Glutamatergic neuron (in vitro differentiated cells): ENCODE results near the gene SLC25A51. TPM values are rescaled to one million over a fixed set of nuclear protein-coding genes. Genes with fewer than 3 reads are reported as not detected.

Experiments
- DNase-seq: peaks from one replicate; pipeline ENCODE4 v3.0.0; 2022
- H3K27ac Mint-ChIP-seq: one replicate; pipeline ENCODE4 v1.8.0; 2020; ENCODE audit warnings: mild to moderate bottlenecking, mixed read lengths, inconsistent platforms; ENCODE audit not compliant: unreplicated experiment
- H3K27me3 Mint-ChIP-seq: one replicate; pipeline ENCODE4 v1.8.0; 2020; ENCODE audit warnings: mild to moderate bottlenecking, moderate library complexity, mixed read lengths, inconsistent platforms; ENCODE audit not compliant: unreplicated experiment
- H3K36me3 Mint-ChIP-seq: one replicate; pipeline ENCODE4 v1.8.0; 2020; ENCODE audit warnings: mild to moderate bottlenecking, mixed read lengths, inconsistent platforms; ENCODE audit not compliant: unreplicated experiment
- H3K4me1 Mint-ChIP-seq: one replicate; pipeline ENCODE4 v1.8.0; 2020; ENCODE audit warnings: mild to moderate bottlenecking, low read depth, mixed read lengths, inconsistent platforms; ENCODE audit not compliant: unreplicated experiment
- H3K4me3 Mint-ChIP-seq: one replicate; pipeline ENCODE4 v1.8.0; 2020; ENCODE audit warnings: mild to moderate bottlenecking, mixed read lengths, inconsistent platforms; ENCODE audit not compliant: unreplicated experiment
- H3K9me3 Mint-ChIP-seq: one replicate; pipeline ENCODE4 v1.8.0; 2020; ENCODE audit warnings: mild to moderate bottlenecking, moderate library complexity, mixed read lengths, inconsistent platforms; ENCODE audit not compliant: unreplicated experiment
- CTCF ChIP-seq: fragments of 200-600 bp; sonication (generic); IDR thresholded peaks from one replicate; pipeline ENCODE4 v1.5.0; 2021; ENCODE audit not compliant: partially characterized antibody, unreplicated experiment
- total RNA-seq: library from RNA; stranded (reverse); fragmentation: NEBNext Ultra II Directional; extraction: Animal tissue kit (Norgen Biotek cat#: 25700); gene quantifications from one replicate; pipeline ENCODE4 v1.2.1, GENCODE V29; 2021; ENCODE audit not compliant: unreplicated experiment

Gene SLC25A51
- total RNA-seq, 1 donor from 2014 or later = 48.6 TPM

GRCh38 chr9:37904445-37905130 is 661 bp upstream of the SLC25A51 start:
- no peak for DNase-seq
- H3K36me3 Mint-ChIP-seq = no peaks in the 10 kb centered on the region
- H3K27ac Mint-ChIP-seq = peak overlapping the region; percentile 80
- H3K27me3 Mint-ChIP-seq = peaks cover 2% of the 10 kb centered on the region
- H3K4me3 Mint-ChIP-seq = peak overlapping the region; percentile 83
- H3K9me3 Mint-ChIP-seq = peaks cover 8% of the 10 kb centered on the region
- TF ChIP-seq CTCF = peak; percentile 57
- peaks cover 17% of the 10 kb centered on the region for H3K4me1 Mint-ChIP-seq

GRCh38 chr9:37902796-37903646 is 906 bp downstream of the SLC25A51 start:
- no peak for TF ChIP-seq CTCF
- peak overlapping the region; percentile 76 for H3K27ac Mint-ChIP-seq
- H3K4me3 Mint-ChIP-seq = peak overlapping the region; percentile 95
- peaks cover 2% of the 10 kb centered on the region for H3K27me3 Mint-ChIP-seq
- peaks cover 8% of the 10 kb centered on the region for H3K9me3 Mint-ChIP-seq
- DNase-seq = no peak
- H3K36me3 Mint-ChIP-seq = no peaks in the 10 kb centered on the region
- peaks cover 17% of the 10 kb centered on the region for H3K4me1 Mint-ChIP-seq

- Mint-ChIP-seq H3K4me1 (peaks cover 17% of the 10 kb centered on the region), H3K36me3 (no peaks in the 10 kb centered on the region), H3K27me3 (peaks cover 2% of the 10 kb centered on the region), H3K9me3 (peaks cover 8% of the 10 kb centered on the region), H3K27ac (no peak overlapping the region), H3K4me3 (peak overlapping the region; percentile 95)
- no peak for TF ChIP-seq CTCF
- DNase-seq = no peak
Observed at GRCh38 chr9:37902131-37902530, 1.8 kb downstream of the SLC25A51 start.

- Mint-ChIP-seq H3K27me3 (no peaks in the 10 kb centered on the region), H3K36me3 (no peaks in the 10 kb centered on the region), H3K27ac (no peak overlapping the region), H3K4me3 (no peak overlapping the region), H3K4me1 (peaks cover 3% of the 10 kb centered on the region), H3K9me3 (no peaks in the 10 kb centered on the region)
- no peak for TF ChIP-seq CTCF
- no peak for DNase-seq
Observed at GRCh38 chr9:37899041-37899440, 4.9 kb downstream of the SLC25A51 start.

GRCh38 chr9:37897665-37898064 is 6.3 kb downstream of the SLC25A51 start:
- Mint-ChIP-seq H3K27ac (no peak overlapping the region), H3K36me3 (no peaks in the 10 kb centered on the region), H3K9me3 (no peaks in the 10 kb centered on the region), H3K4me1 (peaks cover 3% of the 10 kb centered on the region), H3K4me3 (no peak overlapping the region), H3K27me3 (no peaks in the 10 kb centered on the region)
- DNase-seq = no peak
- no peak for TF ChIP-seq CTCF
